Thoracic aorta (tissue), 2 donors: Measurements from ENCODE around the gene CISTR. TPM values are rescaled to one million over a fixed set of nuclear protein-coding genes. Genes with fewer than 3 reads are reported as not detected.

Experiments
- total RNA-seq, 2 donors: library from RNA; depleted of rRNA; stranded (reverse); fragments of >200 nt; gene quantifications; one replicate each; pipeline versions ENCODE4 v1.1.0 to v1.2.3, GENCODE V29; 2016

Gene CISTR
- total RNA-seq, 2 donors from 2014 or later: not detected

Other genes starting within 250 kb of the CISTR start
- 1 to 10 TPM in 1 of 2 donors, not detected in 1; 9.1 TPM for gene NPFF, start 244.5 kb downstream of the CISTR start, total RNA-seq
- gene ATF7, start 125.6 kb downstream of the CISTR start, total RNA-seq: 10 to 100 TPM; 24.4 to 82.1 TPM
- gene ATP5MC2, start 75.9 kb downstream of the CISTR start, total RNA-seq: 100 to 1,000 TPM; 168 to 175 TPM
- gene CALCOCO1, start 24.5 kb downstream of the CISTR start, total RNA-seq: 100 to 1,000 TPM; 272 to 336 TPM
- gene HOXC13, start 186.9 kb upstream of the CISTR start, total RNA-seq: not detected
- gene HOXC12, start 202.9 kb upstream of the CISTR start, total RNA-seq: not detected
- not detected for gene HOXC11, start 221.1 kb upstream of the CISTR start, total RNA-seq
- not detected for gene HOTAIR, start 223.0 kb upstream of the CISTR start, total RNA-seq
- not detected for gene HOXC10, start 233.2 kb upstream of the CISTR start, total RNA-seq
- gene HOXC9, start 248.2 kb upstream of the CISTR start, total RNA-seq: not detected